Measurements from ENCODE around the gene DLG1. TPM values are rescaled to one million over a fixed set of nuclear protein-coding genes. Genes with fewer than 3 reads are reported as not detected.

DLG1 gene
- total RNA-seq, 4 donors from 2014 or later: 103 to 150 (median 122) TPM

GRCh38 chr3:197082871-197083270 is 215.5 kb downstream of the DLG1 start:
- Histone ChIP-seq H3K27me3 (no peaks in the 10 kb centered on the region), H3K4me3 (no peak overlapping the region), H3K27ac (no peak overlapping the region), H3K9me3 (no peaks in the 10 kb centered on the region), H3K36me3 (peaks cover 0 to 73% (median 0%) of the 10 kb centered on the region in 3 donors), H3K4me1 (no peaks in the 10 kb centered on the region)
- 67 to 72% methylated on average over 2 of the region's 2 CpGs for WGBS, 2 donors
- no peak for DNase-seq
- TF ChIP-seq CTCF (IDR thresholded peaks at IDR 0.05): no peak
- intact Hi-C loops (cut with DNase I): no loop called here

DNA sequence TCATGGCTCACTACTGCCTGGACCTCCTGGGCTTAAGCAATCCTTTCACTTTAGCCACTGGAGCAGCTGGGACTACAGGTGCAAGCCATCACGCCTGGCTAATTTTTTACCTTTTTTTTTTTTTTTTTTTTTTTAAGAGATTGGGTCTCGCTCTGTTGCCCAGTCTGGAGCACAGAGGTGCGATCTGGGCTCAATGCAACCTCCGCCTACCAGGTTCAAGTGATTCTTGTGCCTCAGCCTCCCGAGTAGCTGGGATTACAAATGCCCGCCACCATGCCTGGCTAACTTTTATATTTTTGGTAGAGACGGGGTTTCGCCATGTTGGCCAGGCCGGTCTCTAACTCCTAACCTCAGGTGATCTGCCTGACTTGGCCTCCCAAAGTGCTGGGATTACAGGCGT is 218.1 kb downstream of the DLG1 start:
- H3K27ac ChIP-seq: no peak overlapping the region
- TF ChIP-seq POLR2A (IDR thresholded peaks at IDR 0.05) (no peak), CTCF (IDR thresholded peaks at IDR 0.05) (no peak)
- H3K4me1 ChIP-seq: no peaks in the 10 kb centered on the region
- intact Hi-C loops (cut with DNase I): no loop called here
- no peak overlapping the region for H3K4me3 ChIP-seq
- no peaks in the 10 kb centered on the region for H3K9me3 ChIP-seq
- DNase-seq: no peak
- peaks cover 0 to 74% (median 0%) of the 10 kb centered on the region in 3 donors for H3K36me3 ChIP-seq
- no peaks in the 10 kb centered on the region for H3K27me3 ChIP-seq
- WGBS, 2 donors: 93 to 99% methylated on average over 9 to 10 of the region's 10 CpGs

DNA sequence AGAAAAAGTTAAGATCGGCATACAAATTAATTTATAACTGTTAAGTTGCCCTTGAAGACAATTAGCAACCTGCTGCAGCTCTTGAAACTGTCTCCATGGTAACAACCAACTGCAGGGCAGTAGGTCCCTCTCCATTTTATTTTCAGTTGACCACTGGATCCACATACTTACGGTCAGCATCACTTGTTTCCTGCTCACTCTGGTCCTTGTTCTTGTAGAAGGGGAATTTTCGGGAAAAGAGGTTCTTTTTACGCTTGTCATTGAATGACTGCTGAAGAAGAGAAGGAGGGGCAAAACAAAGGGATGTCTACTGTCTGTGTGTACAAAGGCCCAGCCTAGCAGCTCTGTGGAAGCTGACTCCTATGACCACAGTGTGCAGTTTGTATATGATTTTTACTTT is 222.0 kb downstream of the DLG1 start:
- H3K36me3 ChIP-seq: peaks cover 0 to 89% (median 0%) of the 10 kb centered on the region in 3 donors
- H3K4me1 ChIP-seq: no peaks in the 10 kb centered on the region
- TF ChIP-seq CTCF (IDR thresholded peaks at IDR 0.05): no peak
- no peak for TF ChIP-seq POLR2A (IDR thresholded peaks at IDR 0.05)
- no peaks in the 10 kb centered on the region for H3K9me3 ChIP-seq
- no peaks in the 10 kb centered on the region for H3K27me3 ChIP-seq
- WGBS, 2 donors: 86 to 96% methylated on average over 4 of the region's 4 CpGs
- no peak overlapping the region for H3K27ac ChIP-seq
- H3K4me3 ChIP-seq: no peak overlapping the region
- DNase-seq: no peak
- intact Hi-C loops (cut with DNase I): no loop called here

GRCh38 chr3:197068077-197068476 is 230.3 kb downstream of the DLG1 start:
- Histone ChIP-seq H3K4me1 (no peaks in the 10 kb centered on the region), H3K4me3 (no peak overlapping the region), H3K36me3 (peaks cover 0 to 51% (median 10%) of the 10 kb centered on the region in 3 donors), H3K9me3 (no peaks in the 10 kb centered on the region), H3K27ac (no peak overlapping the region), H3K27me3 (no peaks in the 10 kb centered on the region)
- intact Hi-C loops (cut with DNase I): no loop called here
- no peak for DNase-seq
- no peak for TF ChIP-seq POLR2A (IDR thresholded peaks at IDR 0.05)
- TF ChIP-seq CTCF (IDR thresholded peaks at IDR 0.05): no peak
- 82 to 100% methylated on average over 1 of the region's 1 CpG for WGBS, 2 donors

DNA sequence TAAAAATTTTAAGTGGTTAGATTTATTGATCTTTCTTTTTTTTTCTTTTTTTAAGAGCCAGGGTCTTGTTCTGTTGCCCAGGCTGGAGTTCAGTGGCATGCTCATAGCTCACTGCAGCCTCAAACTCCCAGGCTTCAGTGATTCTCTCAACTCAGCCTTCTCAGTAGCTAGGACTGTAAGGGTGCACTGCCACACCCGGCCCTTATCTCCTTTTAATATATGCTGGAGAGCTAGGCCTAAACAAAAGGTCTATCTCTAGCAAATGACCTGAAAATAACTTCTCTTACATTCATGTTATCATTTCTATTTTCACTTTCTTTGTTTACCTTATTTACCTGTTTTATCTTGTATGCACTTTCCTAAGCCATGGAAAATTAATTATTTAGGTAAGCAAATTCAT is 233.6 kb downstream of the DLG1 start:
- WGBS, 2 donors: 88 to 93% methylated on average over 1 of the region's 1 CpG
- H3K27ac ChIP-seq: no peak overlapping the region
- H3K36me3 ChIP-seq: peaks cover 0 to 68% (median 13%) of the 10 kb centered on the region in 3 donors
- H3K27me3 ChIP-seq: no peaks in the 10 kb centered on the region
- DNase-seq: no peak
- H3K4me1 ChIP-seq: no peaks in the 10 kb centered on the region
- no peak for TF ChIP-seq POLR2A (IDR thresholded peaks at IDR 0.05)
- no peak for TF ChIP-seq CTCF (IDR thresholded peaks at IDR 0.05)
- no peaks in the 10 kb centered on the region for H3K9me3 ChIP-seq
- intact Hi-C loops (cut with DNase I): no loop called here
- no peak overlapping the region for H3K4me3 ChIP-seq
